ENCODE results near the gene HOMEZ. TPM values are rescaled to one million over a fixed set of nuclear protein-coding genes. Genes with fewer than 3 reads are reported as not detected.

HOMEZ gene
- total RNA-seq, 1 experiment from 2014 or later: 7.6 TPM

DNA sequence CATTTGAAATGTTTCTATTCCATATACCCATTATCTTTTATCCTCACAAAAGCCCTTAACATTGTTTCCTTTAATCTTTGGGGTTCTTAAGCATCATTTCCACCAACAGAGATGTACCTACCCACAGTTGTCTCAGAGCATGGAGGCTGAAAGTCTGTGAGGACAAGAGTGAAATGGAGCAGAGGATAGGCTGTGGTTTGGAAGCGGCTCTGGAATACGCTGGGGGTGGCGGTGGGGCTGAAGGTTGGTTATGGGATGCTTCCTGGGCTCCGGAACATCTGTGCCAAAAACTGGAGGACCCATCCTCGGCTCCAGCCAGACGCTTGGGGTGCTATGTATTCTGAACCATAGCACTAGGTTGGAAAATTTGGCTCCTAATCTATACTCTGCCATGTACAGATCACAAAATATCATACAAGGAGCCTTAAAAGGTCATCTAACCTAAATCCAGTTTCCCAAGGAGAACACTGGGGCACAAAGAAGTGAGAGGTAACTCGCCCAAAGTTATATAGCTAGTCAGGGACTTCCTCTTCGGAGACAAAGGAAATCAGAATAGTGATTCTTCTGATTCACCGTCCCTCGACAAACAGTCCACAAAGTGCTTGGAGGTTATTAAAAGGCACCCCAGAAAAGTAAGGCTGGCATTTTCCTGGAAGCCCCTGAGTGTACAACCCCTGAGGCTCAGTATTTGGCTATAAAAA lies 14.2 kb upstream of the HOMEZ start:
- H3K27me3 ChIP-seq (replicated peaks; ENCODE audit: control insufficient read depth, insufficient read depth, low read length): no peaks in the 10 kb centered on the region
- H3K27ac Mint-ChIP-seq (ENCODE audit: unreplicated experiment): peak overlapping the region; percentile 90
- H3K4me3 ChIP-seq (ENCODE audit: low read depth, low read length): peak overlapping the region; percentile 71
- no peaks in the 10 kb centered on the region for H3K9me3 ChIP-seq
- CTCF ChIA-PET: interaction anchor here (0.7 to 2.4 kb wide), 4 partner anchors 14 to 97 kb away, joined by 4 to 19 read pairs (median 10); partner anchors contain the start of genes HOMEZ and PABPN1
- TF ChIP-seq CTCF (IDR thresholded peaks at IDR 0.05; ENCODE audit: insufficient read depth in 1 of 2, low read depth in 1 of 2, low read length in 1 of 2, severe bottlenecking in 1 of 2, unreplicated experiment in 1 of 2): no peak
- BruUV-seq (replicated peaks): no TSS peak
- no peaks in the 10 kb centered on the region for H3K9me3 Mint-ChIP-seq (ENCODE audit: unreplicated experiment)
- H3K36me3 Mint-ChIP-seq (ENCODE audit: insufficient read depth, unreplicated experiment): peaks cover 22% of the 10 kb centered on the region
- H3K4me1 Mint-ChIP-seq (ENCODE audit: low read depth, unreplicated experiment): peaks cover 6% of the 10 kb centered on the region
- peaks cover 18% of the 10 kb centered on the region; the same call in 1 of the 2 replicates for H3K4me1 ChIP-seq
- no peaks in the 10 kb centered on the region for H3K27me3 Mint-ChIP-seq (ENCODE audit: insufficient read depth, unreplicated experiment)
- H3K4me3 Mint-ChIP-seq (ENCODE audit: unreplicated experiment): peak overlapping the region; percentile 100
- intact Hi-C loops (cut with micrococcal nuclease; ENCODE audit: unreplicated experiment): loop anchor here (1.0 to 5.0 kb wide), 3 partner anchors 35 to 198 kb away; partner anchors contain the start of gene CIROP
- POLR2A ChIA-PET: interaction anchor here (1.5 to 3.9 kb wide), 2 partner anchors 14 to 21 kb away, joined by 12 to 39 read pairs; partner anchors contain the start of genes HOMEZ and PABPN1
- DNase-seq: no peak
- no peaks in the 10 kb centered on the region for H3K36me3 ChIP-seq (ENCODE audit: control insufficient read depth, insufficient read depth, low read length)

GRCh38 chr14:23299211-23299957 lies 13.5 kb upstream of the HOMEZ start:
- H3K36me3 ChIP-seq (ENCODE audit: control insufficient read depth, insufficient read depth, low read length): no peaks in the 10 kb centered on the region
- no peak for DNase-seq
- H3K9me3 Mint-ChIP-seq (ENCODE audit: unreplicated experiment): no peaks in the 10 kb centered on the region
- H3K4me1 ChIP-seq: peaks cover 18% of the 10 kb centered on the region; the same call in 1 of the 2 replicates
- intact Hi-C loops (cut with micrococcal nuclease; ENCODE audit: unreplicated experiment): loop anchor here (1.0 to 5.0 kb wide), 2 partner anchors 34 to 197 kb away; partner anchors contain the start of gene CIROP
- CTCF ChIA-PET: interaction anchor here (0.7 kb wide), 1 partner anchor 96 kb away, joined by 4 read pairs; no protein-coding TSS in a partner anchor
- no peaks in the 10 kb centered on the region for H3K27me3 ChIP-seq (replicated peaks; ENCODE audit: control insufficient read depth, insufficient read depth, low read length)
- H3K4me3 Mint-ChIP-seq (ENCODE audit: unreplicated experiment): peak overlapping the region; percentile 100
- peaks cover 22% of the 10 kb centered on the region for H3K36me3 Mint-ChIP-seq (ENCODE audit: insufficient read depth, unreplicated experiment)
- H3K4me1 Mint-ChIP-seq (ENCODE audit: low read depth, unreplicated experiment): no peaks in the 10 kb centered on the region
- H3K4me3 ChIP-seq (ENCODE audit: low read depth, low read length): no peak overlapping the region
- H3K27ac Mint-ChIP-seq (ENCODE audit: unreplicated experiment): no peak overlapping the region
- no peaks in the 10 kb centered on the region for H3K27me3 Mint-ChIP-seq (ENCODE audit: insufficient read depth, unreplicated experiment)
- BruUV-seq (replicated peaks): no TSS peak
- POLR2A ChIA-PET: no interaction called here
- H3K9me3 ChIP-seq: no peaks in the 10 kb centered on the region
- no peak for TF ChIP-seq CTCF (IDR thresholded peaks at IDR 0.05; ENCODE audit: insufficient read depth in 1 of 2, low read depth in 1 of 2, low read length in 1 of 2, severe bottlenecking in 1 of 2, unreplicated experiment in 1 of 2)

GRCh38 chr14:23297611-23298277 lies 11.8 kb upstream of the HOMEZ start:
- Histone ChIP-seq H3K4me1 (peaks cover 15% of the 10 kb centered on the region; the same call in 1 of the 2 replicates), H3K36me3 (ENCODE audit: control insufficient read depth, insufficient read depth, low read length) (no peaks in the 10 kb centered on the region), H3K9me3 (no peaks in the 10 kb centered on the region), H3K4me3 (ENCODE audit: low read depth, low read length) (no peak overlapping the region), H3K27me3 (replicated peaks; ENCODE audit: control insufficient read depth, insufficient read depth, low read length) (no peaks in the 10 kb centered on the region)
- no TSS peak for BruUV-seq (replicated peaks)
- Mint-ChIP-seq H3K4me3 (ENCODE audit: unreplicated experiment) (no peak overlapping the region), H3K36me3 (ENCODE audit: insufficient read depth, unreplicated experiment) (peaks cover 25% of the 10 kb centered on the region), H3K4me1 (ENCODE audit: low read depth, unreplicated experiment) (no peaks in the 10 kb centered on the region), H3K27ac (ENCODE audit: unreplicated experiment) (no peak overlapping the region), H3K9me3 (ENCODE audit: unreplicated experiment) (no peaks in the 10 kb centered on the region), H3K27me3 (ENCODE audit: insufficient read depth, unreplicated experiment) (no peaks in the 10 kb centered on the region)
- ChIA-PET CTCF (interaction anchor here (1.7 kb wide), 1 partner anchor 177 kb away, joined by 7 read pairs; no protein-coding TSS in a partner anchor), POLR2A (no interaction called here)
- no peak for TF ChIP-seq CTCF (IDR thresholded peaks at IDR 0.05; ENCODE audit: insufficient read depth in 1 of 2, low read depth in 1 of 2, low read length in 1 of 2, severe bottlenecking in 1 of 2, unreplicated experiment in 1 of 2)
- intact Hi-C loops (cut with micrococcal nuclease; ENCODE audit: unreplicated experiment): loop anchor here (5.0 kb wide), 1 partner anchor 195 kb away; the partner anchor contains the start of gene CIROP
- no peak for DNase-seq
